Bronchial epithelial cell (primary cell): Measurements from ENCODE around the gene TMEM47. TPM values are rescaled to one million over a fixed set of nuclear protein-coding genes. Genes with fewer than 3 reads are reported as not detected.
A peak's percentile ranks its signal among the peaks of the same experiment; 100 is the strongest.

ENCODE experiments used
- DNase-seq: peaks from one replicate; pipeline ENCODE4 v3.0.0-alpha.2; 2010; ENCODE audit warnings: low read depth
- FAIRE-seq: peaks from 2 replicates; lab custom pipeline; 2011; peaks lifted over from hg19 to GRCh38; lab: Jason Lieb, UNC
- H3K27me3 ChIP-seq: 2 replicates; pipeline ENCODE4 v1.5.1; 2011; ENCODE audit warnings: low read length; ENCODE audit not compliant: control insufficient read depth, insufficient read depth
- H3K36me3 ChIP-seq: 2 replicates; pipeline ENCODE4 v1.5.1; 2011; ENCODE audit warnings: low read length; ENCODE audit not compliant: control insufficient read depth, insufficient read depth
- H3K4me3 ChIP-seq: 2 replicates; pipeline ENCODE4 v1.5.1; 2011; ENCODE audit warnings: mild to moderate bottlenecking, low read depth, low read length, control low read depth
- CTCF ChIP-seq: IDR thresholded peaks from 2 replicates; pipeline ENCODE4 v1.5.1; 2011; ENCODE audit warnings: mild to moderate bottlenecking, moderate library complexity, low read length, control low read depth, inconsistent platforms; ENCODE audit not compliant: insufficient read depth, severe bottlenecking
- total RNA-seq: library from RNA; depleted of rRNA; stranded (reverse); fragments of >200 nt; gene quantifications from 2 replicates; pipeline ENCODE4 v1.2.1, GENCODE V29; 2014

Gene TMEM47
- total RNA-seq, 1 donor from 2014 or later, result 12.4 TPM

DNA sequence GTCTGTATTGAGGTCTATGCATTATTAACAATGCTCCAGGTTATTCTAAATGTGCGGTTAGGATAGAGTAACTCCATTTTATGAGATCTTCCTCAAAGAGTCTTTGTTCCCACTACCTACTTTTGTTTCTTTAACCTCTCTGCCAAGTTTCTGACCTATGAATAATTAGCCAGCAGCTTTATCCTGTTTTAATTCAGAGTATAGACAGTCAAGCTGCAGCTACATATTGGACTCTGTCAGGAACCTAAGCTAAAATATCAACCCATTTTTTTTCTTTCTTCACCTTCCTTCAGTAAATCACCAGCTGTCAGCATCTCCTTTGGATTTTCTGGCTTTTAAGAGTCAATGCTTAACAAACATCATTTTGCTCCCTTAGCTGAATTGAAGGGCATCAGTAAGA, 72.3 kb downstream of the TMEM47 start:
- Histone ChIP-seq H3K27me3 (no peaks in the 10 kb centered on the region), H3K36me3 (no peaks in the 10 kb centered on the region), H3K4me3 (no peak overlapping the region)
- DNase-seq, result no peak
- no peak for TF ChIP-seq CTCF
- no peak for FAIRE-seq

DNA sequence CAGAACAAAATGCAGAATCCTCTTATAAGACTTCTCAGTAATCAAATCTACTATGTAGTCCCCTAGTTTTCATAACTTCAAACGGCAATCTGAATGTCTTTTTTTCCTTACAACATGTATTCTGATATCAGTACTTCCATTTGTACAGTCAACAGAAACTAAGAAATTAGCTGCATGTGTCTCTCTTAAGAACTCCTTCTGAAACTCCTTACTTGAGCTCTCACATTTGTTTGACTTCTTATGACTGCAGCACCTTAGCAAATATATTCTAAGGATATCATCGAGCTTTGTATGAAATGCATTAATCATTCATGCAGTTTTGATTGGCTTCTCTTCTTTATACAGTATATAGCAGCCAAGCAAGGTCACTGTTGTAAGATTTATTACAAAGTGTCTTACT, 77.0 kb downstream of the TMEM47 start:
- DNase-seq, result no peak
- FAIRE-seq, result no peak
- Histone ChIP-seq H3K36me3 (no peaks in the 10 kb centered on the region), H3K4me3 (no peak overlapping the region), H3K27me3 (no peaks in the 10 kb centered on the region)
- no peak for TF ChIP-seq CTCF

GRCh38 chrX:34578237-34578636, 78.8 kb downstream of the TMEM47 start:
- H3K36me3 ChIP-seq, result no peaks in the 10 kb centered on the region
- no peak overlapping the region for H3K4me3 ChIP-seq
- DNase-seq (peak; percentile 28), FAIRE-seq (no peak)
- no peaks in the 10 kb centered on the region for H3K27me3 ChIP-seq
- TF ChIP-seq CTCF, result no peak
